LNCaP clone FGC (cell line): ENCODE measurements around the gene ARL3.
A peak's percentile ranks its signal among the peaks of the same experiment; 100 is the strongest.

Source experiments
- DNase-seq: peaks from one replicate; pipeline ENCODE4 v3.0.0-alpha.2; 2011; ENCODE audit warnings: low read depth
- H3K4me3 ChIP-seq: 2 replicates; pipeline ENCODE4 v1.5.1; 2011; ENCODE audit warnings: mild to moderate bottlenecking, low read depth, low read length, control low read depth
- CTCF ChIP-seq: IDR thresholded peaks from 2 replicates; pipeline ENCODE4 v1.5.1; 2012; ENCODE audit warnings: mild to moderate bottlenecking; ENCODE audit not compliant: control insufficient read depth, insufficient read depth; ENCODE audit errors: extremely low read depth

ARL3 gene

GRCh38 chr10:102735065-102735562, 20.9 kb upstream of the ARL3 start:
- TF ChIP-seq CTCF: no peak
- no peak overlapping the region for H3K4me3 ChIP-seq
- no peak for DNase-seq

GRCh38 chr10:102732661-102733060, 18.5 kb upstream of the ARL3 start:
- no peak for TF ChIP-seq CTCF
- no peak for DNase-seq
- no peak overlapping the region for H3K4me3 ChIP-seq

GRCh38 chr10:102731222-102731800, 17.1 kb upstream of the ARL3 start:
- DNase-seq: no peak
- no peak for TF ChIP-seq CTCF
- H3K4me3 ChIP-seq: no peak overlapping the region

- TF ChIP-seq CTCF: peak; percentile 98
- no peak for DNase-seq
- no peak overlapping the region for H3K4me3 ChIP-seq
These were observed 15.1 kb upstream of the ARL3 start for GRCh38 chr10:102729029-102730026.

GRCh38 chr10:102727037-102727818, 13.0 kb upstream of the ARL3 start:
- H3K4me3 ChIP-seq: no peak overlapping the region
- no peak for DNase-seq
- no peak for TF ChIP-seq CTCF

- DNase-seq: no peak
- no peak for TF ChIP-seq CTCF
- no peak overlapping the region for H3K4me3 ChIP-seq
These were observed 12.1 kb upstream of the ARL3 start for GRCh38 chr10:102726274-102726673.
